Muscle layer of colon (tissue), 2 donors: Measurements from ENCODE around the gene ROCK2.
A peak's percentile ranks its signal among the peaks of the same experiment; 100 is the strongest.

Experiments used
- H3K27ac ChIP-seq: one replicate; pipeline ENCODE4 v1.7.0; 2013; ENCODE audit warnings: low read depth, mild to moderate bottlenecking, low read length, moderate library complexity
- H3K27me3 ChIP-seq, 2 donors: one replicate each; pipeline ENCODE4 v1.7.0; 2013; ENCODE audit warnings: low read length in 2 of 2, mild to moderate bottlenecking in 2 of 2; ENCODE audit not compliant: insufficient read depth in 2 of 2, control insufficient read depth in 1 of 2
- H3K36me3 ChIP-seq: one replicate; pipeline ENCODE4 v1.7.0; 2013; ENCODE audit warnings: mild to moderate bottlenecking, low read length; ENCODE audit not compliant: insufficient read depth
- H3K4me1 ChIP-seq: one replicate; pipeline ENCODE4 v1.7.0; 2013; ENCODE audit warnings: mild to moderate bottlenecking, low read length; ENCODE audit not compliant: insufficient read depth
- H3K4me3 ChIP-seq, 2 donors: one replicate each; pipeline ENCODE4 v1.7.0; 2013; ENCODE audit warnings: low read length in 2 of 2, low read depth in 1 of 2, mild to moderate bottlenecking in 1 of 2, moderate library complexity in 1 of 2
- H3K9ac ChIP-seq: one replicate; pipeline ENCODE4 v1.7.0; 2013; ENCODE audit warnings: low read length
- H3K9me3 ChIP-seq: one replicate; pipeline ENCODE4 v1.7.0; 2013; ENCODE audit warnings: mild to moderate bottlenecking, low read length
- donor health status: abdominal sarcoma.
- donor health status: Adenocarcinoma of cecum.

Gene ROCK2

DNA sequence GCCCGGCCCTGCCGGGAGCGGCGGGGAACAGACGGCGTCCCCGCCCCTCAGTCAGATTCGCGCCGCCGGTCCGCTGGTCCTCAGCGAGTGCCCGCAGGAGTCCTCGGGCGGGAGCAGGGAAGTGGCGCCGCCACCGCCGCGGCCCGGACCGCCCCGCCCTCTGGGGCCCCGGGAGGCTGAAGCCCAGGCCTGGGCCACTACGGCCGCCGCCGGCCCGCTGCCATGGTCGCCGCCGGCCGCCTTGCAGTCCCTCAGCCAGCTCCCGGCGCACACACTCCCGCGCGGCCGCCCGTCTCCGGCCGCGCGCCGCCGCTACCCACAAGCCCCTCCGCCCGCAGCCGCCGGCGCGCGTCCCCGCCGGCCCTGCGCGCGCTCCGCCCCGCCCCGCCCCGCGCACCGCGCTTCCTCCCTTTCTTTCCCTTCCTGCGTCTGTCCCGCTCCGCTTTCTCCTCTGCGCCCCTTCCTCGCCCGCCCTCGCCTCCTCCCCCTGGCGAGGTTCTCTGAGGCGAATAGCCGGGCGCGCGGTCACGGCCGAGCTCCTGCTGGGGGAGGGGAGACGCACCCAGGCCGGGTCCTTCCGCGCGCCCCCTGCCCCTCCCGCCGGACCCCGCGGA lies at the start of gene ROCK2:
Gene ROCK2, minus strand, starts transcription at position 295 of the 614 bp plus-strand sequence. CDS start 500 bp downstream, outside the sequence.
- H3K36me3 ChIP-seq = no peaks in the 10 kb centered on the region
- H3K9ac ChIP-seq = peak within 1 kb of the TSS; percentile 87
- peak within 1 kb of the TSS; percentile 96 to 97 for H3K4me3 ChIP-seq
- H3K4me1 ChIP-seq = peaks cover 29% of the 10 kb centered on the region
- H3K27ac ChIP-seq = peak within 1 kb of the TSS; percentile 94
- H3K9me3 ChIP-seq = no peaks in the 10 kb centered on the region
- H3K27me3 ChIP-seq = no peaks in the 10 kb centered on the region

DNA sequence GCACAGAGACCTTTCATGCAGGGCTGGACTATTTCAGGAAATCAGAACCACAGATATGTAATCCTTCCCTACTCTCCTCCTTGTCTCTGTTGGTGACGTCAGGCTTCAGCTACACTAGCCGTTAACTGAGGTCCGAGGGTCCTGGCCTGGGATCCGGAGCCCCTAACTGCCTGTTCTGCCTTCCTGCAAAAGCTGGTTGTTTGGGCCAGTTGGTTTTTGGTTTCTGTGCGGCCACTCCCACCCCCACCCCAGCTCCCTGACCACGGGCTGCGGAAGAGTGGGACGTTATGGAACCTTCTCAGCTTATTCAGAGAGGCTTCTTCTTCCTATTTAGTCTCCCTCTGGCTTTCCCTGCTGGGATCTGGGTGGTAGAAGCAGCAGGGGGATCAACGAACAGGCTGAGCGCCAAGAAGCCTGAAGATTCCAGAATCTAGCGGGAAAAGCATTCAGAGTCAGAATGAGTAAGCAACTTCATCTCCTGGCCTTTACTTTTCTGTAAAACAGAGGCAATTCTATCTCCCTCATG lies 49.3 kb upstream of the ROCK2 start:
- Histone ChIP-seq H3K36me3 (no peaks in the 10 kb centered on the region), H3K9ac (no peak overlapping the region), H3K9me3 (no peaks in the 10 kb centered on the region), H3K27me3 (no peaks in the 10 kb centered on the region), H3K27ac (no peak overlapping the region), H3K4me3 (peak overlapping the region in 1 of 2 donors; percentile 17), H3K4me1 (peaks cover 22% of the 10 kb centered on the region)

DNA sequence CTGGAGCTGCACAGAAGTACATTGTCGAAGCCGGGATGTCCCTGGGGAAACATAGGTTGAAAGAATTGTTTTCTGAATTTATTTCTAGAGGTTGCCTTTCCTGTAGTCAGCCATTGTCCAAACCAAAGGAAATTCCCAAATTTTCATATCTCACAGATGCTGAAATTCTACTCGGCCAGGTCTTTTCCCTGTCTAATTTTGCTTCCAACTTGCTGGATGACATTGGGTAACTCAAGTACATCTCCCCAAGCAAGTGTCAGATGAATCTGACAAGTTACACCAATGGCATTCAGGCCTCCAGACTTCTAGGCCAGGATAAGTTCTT lies 47.5 kb upstream of the ROCK2 start:
- no peaks in the 10 kb centered on the region for H3K27me3 ChIP-seq
- no peaks in the 10 kb centered on the region for H3K36me3 ChIP-seq
- no peaks in the 10 kb centered on the region for H3K9me3 ChIP-seq
- no peak overlapping the region for H3K27ac ChIP-seq
- H3K4me3 ChIP-seq = no peak overlapping the region
- H3K9ac ChIP-seq = no peak overlapping the region
- H3K4me1 ChIP-seq = peaks cover 39% of the 10 kb centered on the region

DNA sequence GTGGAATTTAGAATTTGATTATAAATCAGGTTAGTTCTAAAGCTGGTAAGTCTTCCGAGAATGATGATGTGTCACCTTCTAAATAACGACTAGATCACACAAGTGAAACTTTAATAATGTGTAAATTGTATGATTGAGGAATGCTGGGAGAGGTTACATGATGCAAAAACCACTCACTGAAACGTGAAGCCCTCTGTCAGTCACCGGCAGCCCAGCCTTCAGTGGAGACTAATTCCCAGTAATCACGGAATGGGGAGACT lies 45.9 kb upstream of the ROCK2 start:
- Histone ChIP-seq H3K27ac (no peak overlapping the region), H3K36me3 (no peaks in the 10 kb centered on the region), H3K9me3 (no peaks in the 10 kb centered on the region), H3K4me3 (no peak overlapping the region), H3K9ac (no peak overlapping the region), H3K27me3 (no peaks in the 10 kb centered on the region), H3K4me1 (peaks cover 49% of the 10 kb centered on the region)

DNA sequence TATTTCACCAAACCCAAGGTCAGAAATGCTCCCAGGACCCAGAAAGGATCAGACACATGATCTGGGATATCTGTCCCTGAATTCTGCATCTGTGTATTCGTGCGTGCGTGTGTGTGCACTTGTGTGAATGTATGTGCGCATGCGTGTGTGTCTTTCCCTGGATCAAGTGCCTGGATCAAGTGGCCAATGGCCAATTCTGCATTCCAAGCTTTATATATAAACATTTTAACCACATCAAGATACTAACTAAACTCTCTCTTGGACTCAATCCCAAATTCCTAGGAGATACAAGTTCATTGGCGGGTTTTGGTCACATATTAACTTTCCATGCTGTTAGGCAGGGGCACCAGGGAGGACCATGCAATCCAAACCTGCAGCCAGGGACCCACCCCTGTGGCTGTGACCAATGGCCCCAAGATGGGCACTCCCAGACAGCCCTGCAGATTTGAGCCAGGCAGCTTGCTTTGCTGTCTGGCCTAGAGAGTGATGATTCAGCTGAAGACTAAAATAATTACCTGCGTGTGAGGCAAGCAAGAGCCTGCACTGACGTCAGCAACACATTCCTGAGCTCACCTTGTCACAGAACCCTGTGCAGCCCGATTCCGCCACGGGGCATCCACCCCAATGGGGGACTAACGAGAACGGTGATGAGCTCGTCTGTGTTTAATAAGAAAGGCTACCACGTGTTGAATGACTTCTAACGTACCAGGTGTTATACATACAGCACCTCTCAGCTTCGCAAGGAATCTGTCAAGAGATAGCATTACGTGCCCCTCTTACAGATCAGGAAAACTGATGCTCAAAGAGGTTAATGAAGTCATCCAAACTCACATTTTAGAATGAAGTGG lies 45.3 kb upstream of the ROCK2 start:
- H3K4me1 ChIP-seq = peaks cover 49% of the 10 kb centered on the region

DNA sequence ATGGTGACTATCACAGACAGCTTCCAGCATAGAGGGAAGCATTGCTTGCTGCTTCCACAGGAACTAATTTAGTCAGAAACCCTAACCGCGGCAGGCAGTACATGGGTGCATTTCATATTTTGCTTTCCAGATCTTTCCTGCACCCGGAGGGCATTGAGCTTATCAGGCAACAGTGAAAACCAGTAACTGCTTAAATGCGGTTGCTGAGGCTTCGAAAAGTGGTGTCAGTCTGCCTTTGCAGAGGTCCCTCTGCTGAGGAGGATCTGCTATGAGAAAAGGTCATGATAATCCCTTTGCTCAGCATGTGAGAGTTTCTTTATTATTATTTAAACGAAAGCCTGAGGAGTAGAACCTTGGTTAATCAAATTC lies 44.6 kb upstream of the ROCK2 start:
- no peaks in the 10 kb centered on the region for H3K27me3 ChIP-seq
- no peaks in the 10 kb centered on the region for H3K9me3 ChIP-seq
- no peaks in the 10 kb centered on the region for H3K36me3 ChIP-seq
- H3K4me3 ChIP-seq = no peak overlapping the region
- H3K4me1 ChIP-seq = peaks cover 49% of the 10 kb centered on the region
- no peak overlapping the region for H3K27ac ChIP-seq
- H3K9ac ChIP-seq = no peak overlapping the region

More for the DNA sequence above, 45.3 kb upstream of the ROCK2 start:
- no peaks in the 10 kb centered on the region for H3K9me3 ChIP-seq
- H3K27ac ChIP-seq = no peak overlapping the region
- no peak overlapping the region for H3K4me3 ChIP-seq
- no peaks in the 10 kb centered on the region for H3K27me3 ChIP-seq
- H3K9ac ChIP-seq = no peak overlapping the region
- H3K36me3 ChIP-seq = no peaks in the 10 kb centered on the region

DNA sequence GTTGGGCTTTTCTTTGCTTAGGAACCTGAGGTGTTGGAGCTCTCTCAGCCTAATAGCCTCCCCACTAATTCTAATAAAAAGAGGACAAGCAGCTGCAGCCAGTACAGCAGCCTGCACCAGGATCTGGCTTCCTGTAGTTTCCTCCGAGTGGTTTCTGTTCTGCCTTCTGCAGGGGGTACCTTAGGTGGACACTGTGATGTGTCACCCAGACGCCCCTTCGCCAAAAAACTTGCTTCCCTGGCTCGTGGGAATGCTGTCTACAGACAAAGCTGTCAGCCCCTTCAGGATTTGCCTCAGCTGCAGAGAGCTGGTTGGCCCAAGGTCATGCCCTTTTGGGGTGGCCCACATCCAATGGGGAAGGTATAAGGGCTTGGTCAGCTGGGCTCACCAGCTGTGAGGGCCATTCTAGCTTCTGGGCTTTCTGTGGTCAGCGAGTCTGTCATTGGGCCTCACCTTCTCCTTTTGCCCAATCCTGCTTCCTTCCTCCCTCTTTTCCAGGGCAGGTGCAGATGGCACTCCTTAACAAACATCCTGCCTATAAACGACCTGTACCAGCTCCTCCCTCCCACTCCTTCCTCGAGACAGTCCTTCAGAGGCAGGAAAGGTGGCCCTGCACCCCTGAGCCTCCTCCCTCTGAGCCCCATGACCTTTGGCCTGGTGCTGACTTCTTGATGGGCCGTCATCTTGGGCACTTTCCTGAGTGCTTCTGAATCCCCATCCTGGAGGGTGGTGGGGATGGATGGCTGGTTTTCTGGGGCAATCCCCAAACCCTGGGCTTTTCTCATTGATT lies 44.0 kb upstream of the ROCK2 start:
- Histone ChIP-seq H3K27me3 (no peaks in the 10 kb centered on the region), H3K27ac (no peak overlapping the region), H3K9me3 (no peaks in the 10 kb centered on the region), H3K9ac (no peak overlapping the region), H3K4me3 (no peak overlapping the region), H3K36me3 (no peaks in the 10 kb centered on the region), H3K4me1 (peaks cover 49% of the 10 kb centered on the region)

DNA sequence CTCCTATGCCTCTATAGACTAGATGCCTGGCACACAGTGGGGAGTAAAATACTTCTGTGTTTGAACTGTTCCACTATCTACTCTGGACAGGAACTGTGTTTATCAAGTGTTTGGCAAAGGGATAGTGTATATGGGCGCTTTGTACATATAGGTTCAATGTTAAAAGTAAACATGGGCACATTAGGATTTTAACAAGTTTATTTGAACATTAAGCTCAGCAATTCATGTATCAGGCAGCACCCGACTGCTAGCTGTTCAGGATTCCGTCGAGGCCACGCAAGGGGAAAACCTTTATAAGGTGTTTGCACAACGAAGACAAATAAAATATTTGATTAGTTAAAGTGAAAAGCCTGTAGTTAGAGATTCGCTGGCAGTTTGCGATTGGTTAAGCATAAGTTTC lies 43.4 kb upstream of the ROCK2 start:
- no peak overlapping the region for H3K27ac ChIP-seq
- no peaks in the 10 kb centered on the region for H3K9me3 ChIP-seq
- no peaks in the 10 kb centered on the region for H3K36me3 ChIP-seq
- H3K4me1 ChIP-seq = peaks cover 49% of the 10 kb centered on the region
- no peak overlapping the region for H3K4me3 ChIP-seq
- H3K27me3 ChIP-seq = no peaks in the 10 kb centered on the region
- H3K9ac ChIP-seq = no peak overlapping the region

DNA sequence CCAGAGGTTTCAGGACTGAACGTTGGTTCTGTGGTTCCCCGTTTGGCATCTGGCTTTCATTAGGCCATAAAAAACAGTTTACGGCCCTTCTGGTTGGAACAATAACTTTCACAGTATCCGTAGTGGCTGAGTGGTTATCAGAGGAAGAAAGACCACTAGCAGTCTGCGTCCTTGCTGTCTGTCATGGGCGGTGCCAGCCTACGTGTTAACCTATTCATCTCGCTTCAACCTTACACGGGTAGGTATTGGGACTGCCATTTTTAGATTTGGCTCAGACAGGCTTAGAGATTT lies 42.6 kb upstream of the ROCK2 start:
- no peak overlapping the region for H3K27ac ChIP-seq

DNA sequence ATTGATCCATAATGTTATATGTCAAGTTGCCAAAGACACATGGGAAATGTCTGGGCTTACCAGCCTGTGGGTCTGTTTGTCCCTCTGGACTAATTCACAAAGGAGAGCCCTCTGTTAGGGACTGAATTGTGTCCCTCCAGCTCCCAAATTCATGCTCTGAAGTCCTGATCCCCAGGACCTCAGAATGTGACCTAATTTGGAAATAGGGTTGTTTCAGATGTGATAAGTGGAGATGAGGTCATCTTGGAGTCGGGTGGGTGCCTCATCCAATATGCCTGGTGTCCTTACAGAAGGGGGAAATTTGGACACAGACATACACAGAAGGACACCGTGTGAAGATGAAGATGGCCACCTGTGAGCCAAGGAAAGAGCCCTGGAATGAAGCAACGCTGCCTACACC lies 41.4 kb upstream of the ROCK2 start:
- Histone ChIP-seq H3K4me3 (no peak overlapping the region), H3K27ac (no peak overlapping the region), H3K9ac (no peak overlapping the region), H3K36me3 (no peaks in the 10 kb centered on the region), H3K27me3 (no peaks in the 10 kb centered on the region), H3K9me3 (no peaks in the 10 kb centered on the region), H3K4me1 (peaks cover 41% of the 10 kb centered on the region)

More for the DNA sequence above, 42.6 kb upstream of the ROCK2 start:
- H3K36me3 ChIP-seq = no peaks in the 10 kb centered on the region
- H3K27me3 ChIP-seq = no peaks in the 10 kb centered on the region
- H3K4me1 ChIP-seq = peaks cover 48% of the 10 kb centered on the region
- H3K9ac ChIP-seq = no peak overlapping the region
- no peaks in the 10 kb centered on the region for H3K9me3 ChIP-seq
- H3K4me3 ChIP-seq = no peak overlapping the region

DNA sequence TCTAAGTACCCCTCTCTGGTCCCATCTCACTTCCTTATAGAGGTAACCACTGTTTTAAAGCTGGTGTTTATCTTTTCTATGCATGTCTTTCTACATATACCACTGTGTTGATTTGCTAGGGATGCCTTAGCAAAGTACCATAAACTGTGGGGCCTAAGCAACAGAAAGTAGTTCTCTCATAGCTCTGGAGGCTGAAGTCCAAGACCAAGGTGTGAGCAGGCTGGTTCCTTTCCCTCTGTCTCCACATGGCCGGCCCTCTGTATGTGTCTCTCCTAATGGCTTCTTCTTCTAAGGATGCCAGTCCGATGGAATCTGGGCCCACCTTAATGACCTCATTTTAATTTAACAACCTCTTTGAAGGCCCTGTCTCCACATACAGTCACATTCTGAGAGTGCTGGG lies 40.8 kb upstream of the ROCK2 start:
- Histone ChIP-seq H3K9me3 (no peaks in the 10 kb centered on the region), H3K27me3 (no peaks in the 10 kb centered on the region), H3K27ac (no peak overlapping the region), H3K4me1 (peaks cover 41% of the 10 kb centered on the region), H3K4me3 (no peak overlapping the region), H3K9ac (no peak overlapping the region), H3K36me3 (no peaks in the 10 kb centered on the region)
